ENCODE results near the gene SAMD1. TPM values are rescaled to one million over a fixed set of nuclear protein-coding genes. Genes with fewer than 3 reads are reported as not detected.
A peak's percentile ranks its signal among the peaks of the same experiment; 100 is the strongest.

SAMD1 gene
- total RNA-seq, 1 experiment from 2014 or later: 108 TPM

GRCh38 chr19:14116918-14117578, 26.5 kb upstream of the SAMD1 start:
- Mint-ChIP-seq H3K27ac (no peak overlapping the region), H3K4me1 (peaks cover 35 to 39% of the 10 kb centered on the region in 2 experiments), H3K27me3 (ENCODE audit: low read depth) (peaks cover 2% of the 10 kb centered on the region; the same call in 1 of the 2 replicates), H3K9me3 (no peaks in the 10 kb centered on the region), H3K36me3 (ENCODE audit: insufficient read depth in 1 of 3, low read depth in 3 of 3) (peaks cover 5 to 18% (median 12%) of the 10 kb centered on the region in 3 experiments), H3K4me3 (peak overlapping the region; percentile 78 to 83)
- no peak for DNase-seq
- Histone ChIP-seq H3K23me2 (ENCODE audit: insufficient read length, low read depth, low read length, poor library complexity, severe bottlenecking) (peaks cover 16% of the 10 kb centered on the region), H2BK15ac (ENCODE audit: low read depth, low read length) (no peak overlapping the region), H4K20me1 (ENCODE audit: control insufficient read depth, insufficient read depth, insufficient read length) (no peaks in the 10 kb centered on the region), H3K4me1 (ENCODE audit: insufficient read depth, low read length) (peaks cover 9% of the 10 kb centered on the region; the same call in 1 of the 2 replicates), H2BK120ac (ENCODE audit: low read depth, low read length, poor library complexity, severe bottlenecking) (no peak overlapping the region), H2AFZ (ENCODE audit: low read length) (no peak overlapping the region), H3K4me2 (ENCODE audit: insufficient read depth, insufficient read length, low read length) (peak overlapping the region; percentile 69), H3K79me2 (ENCODE audit: insufficient read depth, low read length) (peaks cover 2% of the 10 kb centered on the region; the same call in 1 of the 2 replicates), H3K27ac (ENCODE audit: insufficient read length, low read depth, low read length) (no peak overlapping the region), H3T11ph (ENCODE audit: low read length) (no peak overlapping the region), H3K56ac (ENCODE audit: insufficient read length, low read depth, low read length) (no peak overlapping the region), H3K18ac (ENCODE audit: insufficient read length, low read depth, low read length) (no peak overlapping the region), H3K27me3 (ENCODE audit: insufficient read depth, low read length) (no peaks in the 10 kb centered on the region; the same call in 1 of the 2 replicates), H2BK5ac (ENCODE audit: insufficient read length, low read length) (no peak overlapping the region), H2AK5ac (ENCODE audit: insufficient read length, low read length) (no peak overlapping the region), H2BK12ac (ENCODE audit: insufficient read length, low read depth, low read length) (no peak overlapping the region), H3K4ac (ENCODE audit: low read depth, low read length) (no peak overlapping the region), H3K23ac (ENCODE audit: insufficient read length, low read depth, low read length) (no peak overlapping the region), H3K9ac (ENCODE audit: extremely low read depth, insufficient read length, low read length) (peak overlapping the region; percentile 46), H4K91ac (ENCODE audit: insufficient read length, low read depth, low read length) (no peak overlapping the region), H2BK20ac (ENCODE audit: low read depth, low read length, poor library complexity, severe bottlenecking) (no peak overlapping the region), H3K79me1 (ENCODE audit: insufficient read depth, low read depth, low read length, poor library complexity, severe bottlenecking) (no peaks in the 10 kb centered on the region), H4K5ac (ENCODE audit: insufficient read length, low read depth, low read length) (no peak overlapping the region), H3K14ac (ENCODE audit: insufficient read depth, low read length) (no peak overlapping the region), H4K8ac (replicated peaks; ENCODE audit: insufficient read length, low read depth, low read length) (no peak overlapping the region), H3K9me3 (ENCODE audit: control insufficient read depth, low read depth, low read length) (no peaks in the 10 kb centered on the region)
- TF ChIP-seq, protein P1, sequence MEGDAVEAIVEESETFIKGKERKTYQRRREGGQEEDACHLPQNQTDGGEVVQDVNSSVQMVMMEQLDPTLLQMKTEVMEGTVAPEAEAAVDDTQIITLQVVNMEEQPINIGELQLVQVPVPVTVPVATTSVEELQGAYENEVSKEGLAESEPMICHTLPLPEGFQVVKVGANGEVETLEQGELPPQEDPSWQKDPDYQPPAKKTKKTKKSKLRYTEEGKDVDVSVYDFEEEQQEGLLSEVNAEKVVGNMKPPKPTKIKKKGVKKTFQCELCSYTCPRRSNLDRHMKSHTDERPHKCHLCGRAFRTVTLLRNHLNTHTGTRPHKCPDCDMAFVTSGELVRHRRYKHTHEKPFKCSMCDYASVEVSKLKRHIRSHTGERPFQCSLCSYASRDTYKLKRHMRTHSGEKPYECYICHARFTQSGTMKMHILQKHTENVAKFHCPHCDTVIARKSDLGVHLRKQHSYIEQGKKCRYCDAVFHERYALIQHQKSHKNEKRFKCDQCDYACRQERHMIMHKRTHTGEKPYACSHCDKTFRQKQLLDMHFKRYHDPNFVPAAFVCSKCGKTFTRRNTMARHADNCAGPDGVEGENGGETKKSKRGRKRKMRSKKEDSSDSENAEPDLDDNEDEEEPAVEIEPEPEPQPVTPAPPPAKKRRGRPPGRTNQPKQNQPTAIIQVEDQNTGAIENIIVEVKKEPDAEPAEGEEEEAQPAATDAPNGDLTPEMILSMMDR (conservative IDR thresholded peaks at IDR 0.05): no peak
- WGBS (ENCODE audit: extremely low coverage, insufficient read length, low lambda C conversion rate): no CpG with 5 or more reads among the region's 33 CpGs
